ENCODE data around the gene TMEM232.
"Not testable (repeated sequence)": the region's sequence is repeated elsewhere in the genome, so short reads cannot be mapped to it uniquely, and the experiment has no call there.

Gene TMEM232

DNA sequence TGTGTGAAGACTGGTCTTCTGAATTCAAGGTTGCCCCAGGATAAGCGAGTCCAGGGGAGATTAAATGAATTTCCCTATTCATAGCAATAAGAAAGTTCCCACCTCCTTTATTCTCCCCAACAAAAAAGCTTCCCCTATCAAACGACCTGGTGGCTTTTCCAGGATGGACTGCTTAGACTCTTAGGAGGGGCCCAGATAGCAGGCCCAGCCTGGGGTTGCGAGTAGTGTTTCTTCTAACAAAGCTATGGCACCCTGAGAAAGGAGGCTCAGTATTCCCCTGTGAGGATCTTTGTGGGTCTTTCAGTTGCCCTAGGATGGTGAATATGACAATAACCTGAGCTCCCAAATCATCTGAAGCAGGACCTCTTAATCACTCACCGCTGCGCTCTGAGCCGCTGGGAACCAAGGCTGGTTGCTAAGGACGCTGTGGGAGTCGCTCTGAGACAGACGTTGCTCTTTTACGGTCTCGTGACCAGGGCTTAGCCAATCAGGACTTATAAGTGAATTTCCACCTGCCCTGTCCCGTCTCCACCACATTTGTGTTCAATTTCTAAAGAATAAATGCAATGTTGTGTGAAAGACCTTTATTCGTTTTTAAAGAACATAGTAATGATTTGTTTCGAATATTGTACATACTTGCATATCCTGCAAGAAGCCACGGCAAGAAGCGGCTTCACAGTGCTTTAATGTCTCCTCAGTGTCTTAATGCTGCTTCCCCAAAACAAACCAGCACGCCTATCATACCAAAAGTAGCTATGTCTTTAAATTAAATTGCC, at the start of gene TMEM232:
TSS of gene TMEM232 (minus strand) at position 423 of the 776 bp plus-strand sequence. CDS start 59,319 bp downstream, outside the sequence.
- peak; percentile 58 to 64 (median 60) for DNase-seq (ENCODE audit: low read depth in 2 of 3, low spot score in 1 of 3)

DNA sequence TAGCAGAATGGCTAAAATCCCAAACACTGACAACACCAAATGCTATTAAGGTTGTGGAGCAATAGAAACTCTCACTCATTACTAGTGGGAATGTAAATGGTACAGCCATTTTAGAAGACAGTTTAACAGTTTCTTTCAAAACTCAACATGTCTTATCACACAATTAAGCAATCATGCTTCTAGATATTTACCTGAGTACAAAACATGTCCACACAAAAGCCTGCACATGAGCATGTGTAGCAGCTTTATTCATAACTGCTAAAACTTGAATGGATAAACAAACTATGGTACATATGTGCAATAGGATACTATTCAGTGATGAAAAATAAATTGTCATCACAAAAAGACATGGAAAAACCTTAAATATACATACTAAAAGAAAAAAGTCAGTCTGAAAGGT, 43.8 kb upstream of the TMEM232 start:
- no peak for DNase-seq (ENCODE audit: low read depth in 2 of 3, low spot score in 1 of 3)

DNA sequence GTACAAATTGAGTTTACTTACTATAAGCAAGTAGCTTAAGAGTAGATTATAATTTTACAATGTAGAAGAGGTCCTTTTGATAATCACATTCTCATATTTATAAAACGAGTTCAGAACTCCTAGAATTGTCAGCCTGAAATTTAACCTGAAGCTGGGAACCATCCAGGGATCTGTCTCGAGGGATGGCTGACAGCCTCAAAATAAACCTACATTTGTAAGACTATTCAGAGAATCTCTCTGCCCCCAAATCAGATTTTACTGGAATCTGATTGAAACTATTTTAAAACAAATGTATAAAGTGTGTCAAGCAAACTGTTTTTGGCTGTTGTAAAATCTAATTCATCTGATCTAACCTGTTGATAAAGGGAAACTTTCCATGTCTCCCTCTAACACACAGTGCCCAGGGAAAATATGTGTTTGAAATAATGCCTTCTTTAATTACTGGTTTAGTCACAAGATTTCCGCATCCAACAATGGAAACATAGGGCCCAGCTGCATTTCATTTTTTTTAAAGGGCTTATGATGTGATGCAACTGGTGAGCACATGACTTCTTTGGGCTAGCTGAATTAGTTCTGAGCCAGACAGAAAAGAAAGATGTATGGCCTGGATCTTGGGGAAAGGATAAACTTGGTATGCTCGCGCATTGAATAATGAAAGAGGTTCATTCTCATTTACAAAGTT, 42.7 kb upstream of the TMEM232 start:
- no peak for DNase-seq (ENCODE audit: low read depth in 2 of 3, low spot score in 1 of 3)

DNA sequence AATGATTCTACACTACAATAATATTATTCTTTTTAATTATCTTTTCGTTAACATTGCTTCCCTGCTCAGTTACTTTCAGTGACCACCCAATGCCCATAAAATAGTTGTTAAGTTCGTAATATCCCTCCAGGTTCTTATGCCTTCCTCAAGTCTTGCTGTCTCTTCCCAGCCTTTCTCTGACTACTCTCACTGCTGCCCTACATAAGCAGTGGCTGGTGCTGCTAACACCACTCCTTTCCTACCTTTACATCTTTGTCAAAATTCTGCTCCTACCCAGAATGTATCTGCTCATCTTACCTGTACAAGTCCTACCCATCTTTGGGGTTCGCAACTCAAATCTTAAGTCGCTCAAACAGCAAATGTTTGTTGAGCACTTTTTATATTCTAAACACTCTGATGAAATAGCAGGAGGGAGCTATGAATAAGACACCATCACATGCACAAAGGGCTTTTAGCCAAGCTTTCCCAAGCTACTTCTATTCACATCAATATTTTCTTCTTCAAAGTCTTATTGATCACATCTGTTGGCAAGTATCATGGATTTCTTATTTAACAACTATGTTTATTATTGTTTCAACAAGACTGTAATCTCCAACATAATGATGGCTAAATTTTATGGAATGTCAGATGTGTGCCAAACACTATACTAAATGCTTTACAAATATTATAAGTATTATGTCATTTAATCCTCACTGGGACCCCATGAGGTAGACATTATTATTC, 41.8 kb upstream of the TMEM232 start:
- no peak for DNase-seq (ENCODE audit: low read depth in 2 of 3, low spot score in 1 of 3)

DNA sequence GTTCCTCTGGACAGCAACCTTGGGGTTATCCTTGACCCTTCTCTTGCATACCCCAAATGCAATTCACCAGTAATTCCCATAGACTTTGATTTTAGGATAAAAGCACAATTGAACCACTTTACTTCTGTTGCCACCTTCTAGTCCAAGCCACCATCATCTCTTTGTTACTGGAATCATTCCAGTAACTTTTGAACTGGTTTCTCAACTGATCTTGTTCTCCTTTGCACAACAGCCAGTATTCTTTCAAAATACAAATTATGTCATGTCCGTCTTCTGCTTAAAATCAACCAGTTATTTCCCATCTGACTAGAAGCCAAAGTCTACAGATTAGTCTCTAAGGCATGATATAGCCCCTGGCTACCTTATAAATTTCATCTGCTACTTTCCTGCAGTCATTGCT, 33.7 kb upstream of the TMEM232 start:
- no peak for DNase-seq (ENCODE audit: low read depth in 2 of 3, low spot score in 1 of 3)

DNA sequence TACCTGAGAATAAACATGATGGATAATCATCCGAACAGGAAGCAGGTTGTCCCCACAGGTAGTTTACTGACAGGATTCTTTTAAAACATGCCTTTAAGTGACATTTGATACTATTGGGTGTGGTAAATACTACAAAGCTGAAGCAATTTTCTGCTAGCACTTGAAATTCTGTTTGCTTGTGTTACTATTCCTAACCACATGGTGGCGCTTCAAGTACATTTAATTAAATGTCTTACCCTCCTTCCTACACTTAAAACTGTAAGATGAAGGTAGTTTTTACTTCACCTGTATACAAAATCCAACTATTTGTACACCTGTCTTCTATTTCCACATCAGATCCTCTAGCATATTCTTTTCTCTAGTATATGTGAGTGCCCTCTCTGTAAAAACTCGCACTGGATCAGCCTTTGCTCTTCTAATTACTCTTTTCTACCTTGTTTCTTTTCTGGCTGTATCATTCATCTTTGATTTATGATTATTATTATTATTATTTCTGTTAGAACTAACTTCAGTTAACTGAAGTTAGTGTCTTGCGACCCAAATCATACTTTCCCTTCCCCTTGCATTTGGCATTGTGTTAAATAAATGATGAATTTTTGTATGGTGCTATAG, 30.8 kb upstream of the TMEM232 start:
- peak in 1 of 3 donors; percentile 43 for DNase-seq (ENCODE audit: low read depth in 2 of 3, low spot score in 1 of 3)

DNA sequence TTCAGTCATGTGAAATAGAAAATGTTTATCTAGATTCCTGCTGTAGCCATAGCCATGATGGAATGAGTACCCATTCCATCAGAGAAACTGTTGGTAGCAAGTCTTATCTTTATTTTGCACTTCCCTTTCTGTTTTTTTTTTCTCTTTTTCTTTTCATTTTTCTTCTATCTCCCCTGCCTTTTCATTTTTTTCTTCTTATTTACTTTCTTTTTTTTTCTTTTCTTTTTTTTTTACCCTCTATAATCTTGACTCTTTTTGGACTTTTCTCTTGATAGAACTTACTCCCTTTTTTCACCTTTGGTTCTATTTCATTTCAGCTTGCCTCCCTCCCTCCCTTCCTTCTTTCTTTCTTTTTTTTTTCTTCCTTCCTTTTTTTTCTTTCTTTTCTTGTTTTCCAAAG, 27.7 kb upstream of the TMEM232 start:
- DNase-seq (ENCODE audit: low read depth in 2 of 3, low spot score in 1 of 3) = no peak

DNA sequence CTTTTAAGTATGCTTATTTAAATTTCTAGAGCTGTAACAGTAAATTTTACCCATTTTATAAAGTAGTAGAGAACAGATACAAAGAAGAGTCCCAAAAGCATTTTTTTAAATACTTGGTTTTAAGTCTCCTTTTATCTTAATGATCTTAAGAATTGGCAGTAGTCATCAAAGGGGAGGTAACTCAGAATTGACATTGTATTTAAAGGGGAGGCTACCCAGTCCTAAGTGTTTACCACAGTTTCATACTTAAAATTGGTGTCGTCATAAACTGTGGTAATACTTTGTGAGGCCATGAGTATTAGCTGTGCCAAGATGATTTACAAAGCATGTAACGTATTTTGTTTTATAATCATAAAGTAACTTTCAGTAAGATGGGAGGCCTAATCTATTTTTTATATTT, 27.1 kb upstream of the TMEM232 start:
- DNase-seq (ENCODE audit: low read depth in 2 of 3, low spot score in 1 of 3) = no peak

DNA sequence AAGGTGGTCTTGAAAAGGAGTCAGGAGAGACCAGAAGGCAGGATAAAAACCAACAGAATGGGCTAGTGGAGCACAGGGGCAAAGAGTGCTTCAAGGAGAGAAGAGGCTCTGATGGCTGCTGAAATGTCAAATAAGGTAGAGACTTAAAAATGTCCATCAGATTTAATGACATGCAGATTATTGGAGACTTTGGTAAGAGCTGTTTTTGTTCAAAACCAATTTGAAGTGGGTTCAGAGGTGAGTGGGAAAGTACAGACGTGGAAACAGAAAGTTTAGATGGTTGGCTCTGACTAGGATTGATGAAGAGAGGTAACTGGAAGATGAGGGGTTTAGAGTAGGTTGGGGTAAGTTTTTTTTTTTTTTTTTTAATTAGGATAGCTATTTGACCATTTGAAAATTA, 26.5 kb upstream of the TMEM232 start:
- no peak for DNase-seq (ENCODE audit: low read depth in 2 of 3, low spot score in 1 of 3)

DNA sequence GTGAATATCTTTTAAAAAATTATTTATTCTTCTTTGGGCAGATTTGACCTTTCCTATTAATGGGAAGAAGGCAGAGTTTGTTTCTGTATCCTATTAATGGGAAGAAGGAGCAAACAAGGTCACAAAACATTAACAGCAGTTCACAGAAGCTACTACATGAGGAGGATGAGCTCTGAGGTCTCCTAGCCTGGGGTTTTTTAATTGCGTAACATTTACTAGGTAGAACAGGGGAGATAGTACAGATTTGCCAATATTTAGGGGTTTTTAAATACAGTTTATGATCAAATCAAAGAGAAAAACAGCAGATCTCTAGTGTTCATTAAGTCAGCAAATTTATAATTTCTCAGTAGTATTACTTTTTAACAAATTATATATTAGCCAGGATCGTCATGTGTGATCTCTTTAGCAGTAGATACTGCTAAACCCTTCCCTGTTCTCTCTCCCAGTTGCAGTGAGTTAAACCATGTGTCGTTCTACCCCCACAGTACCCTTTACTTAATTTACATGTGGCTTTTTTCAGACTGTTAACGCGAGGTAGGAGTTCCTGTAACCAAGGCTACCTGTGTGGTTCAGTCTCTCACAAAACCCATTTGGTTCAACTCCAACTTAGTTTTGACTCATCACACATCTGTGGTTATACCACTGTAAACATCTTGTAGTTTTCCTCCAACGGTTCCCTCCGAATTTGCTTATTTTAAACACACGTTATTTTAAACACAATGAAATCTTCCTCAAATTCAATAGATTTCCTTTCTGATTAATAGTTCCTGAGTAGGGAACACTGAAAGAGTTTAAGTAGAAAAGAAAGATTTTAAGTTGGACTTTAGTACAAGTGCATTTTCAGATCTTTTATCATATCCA, 25.7 kb upstream of the TMEM232 start:
- DNase-seq (ENCODE audit: low read depth in 2 of 3, low spot score in 1 of 3) = peak in 1 of 3 donors; percentile 24

DNA sequence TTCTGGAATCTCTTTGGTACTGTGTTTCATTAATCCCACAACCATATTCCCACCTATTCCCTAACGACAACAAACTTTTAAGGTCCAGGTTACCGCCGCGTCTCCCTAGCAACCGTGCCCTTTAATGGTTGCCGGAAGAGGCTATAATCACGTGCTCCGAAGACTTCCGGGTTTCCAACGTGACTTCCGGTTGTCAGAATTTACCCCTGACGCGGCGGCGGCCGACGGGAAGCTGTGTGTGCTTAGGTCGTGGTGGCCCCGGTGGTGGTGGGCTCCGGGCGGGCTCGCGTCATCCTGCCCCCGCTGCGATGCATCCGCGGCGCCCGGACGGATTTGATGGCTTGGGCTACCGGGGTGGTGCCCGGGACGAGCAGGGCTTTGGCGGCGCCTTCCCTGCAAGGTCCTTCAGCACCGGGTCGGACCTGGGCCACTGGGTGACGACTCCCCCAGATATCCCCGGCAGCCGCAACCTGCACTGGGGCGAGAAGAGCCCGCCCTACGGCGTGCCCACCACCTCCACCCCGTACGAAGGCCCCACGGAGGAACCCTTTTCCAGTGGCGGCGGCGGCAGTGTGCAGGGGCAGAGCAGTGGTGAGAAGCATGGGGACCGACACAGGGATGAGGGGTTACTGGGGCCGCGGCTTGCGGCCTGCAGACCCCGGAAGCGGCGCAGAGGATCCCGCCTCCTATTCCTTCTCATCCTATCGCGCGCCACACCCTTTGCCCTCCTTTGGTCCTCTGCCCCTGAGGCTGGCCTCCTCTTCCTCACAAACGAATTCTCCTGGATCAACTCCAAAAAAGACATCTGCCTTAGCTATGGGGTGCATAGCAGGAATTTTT, 12.6 kb upstream of the TMEM232 start, which contains the start of gene SLC25A46:
TSS of gene SLC25A46 (plus strand) at position 196 of the 840 bp plus-strand sequence. CDS start at position 309, 113 bp downstream.
- DNase-seq (ENCODE audit: low read depth in 2 of 3, low spot score in 1 of 3) = peak; percentile 74 to 80 (median 78)

DNA sequence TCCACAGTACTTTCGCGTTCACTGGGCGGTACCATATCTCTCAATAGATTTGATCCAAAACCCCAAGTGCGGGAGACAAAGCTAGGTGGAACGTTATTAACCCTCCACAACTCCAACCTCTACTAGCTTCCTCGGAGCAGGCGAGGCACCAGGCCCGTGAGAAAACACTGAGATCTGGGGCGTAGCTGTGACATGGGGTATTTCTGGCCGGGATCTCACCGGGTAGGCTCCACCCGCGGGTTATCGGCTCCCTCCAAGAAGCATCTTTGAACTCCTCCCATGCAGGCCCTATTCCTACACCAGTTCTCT, 12.0 kb upstream of the TMEM232 start:
- peak in 1 of 3 donors; percentile 21 for DNase-seq (ENCODE audit: low read depth in 2 of 3, low spot score in 1 of 3)

DNA sequence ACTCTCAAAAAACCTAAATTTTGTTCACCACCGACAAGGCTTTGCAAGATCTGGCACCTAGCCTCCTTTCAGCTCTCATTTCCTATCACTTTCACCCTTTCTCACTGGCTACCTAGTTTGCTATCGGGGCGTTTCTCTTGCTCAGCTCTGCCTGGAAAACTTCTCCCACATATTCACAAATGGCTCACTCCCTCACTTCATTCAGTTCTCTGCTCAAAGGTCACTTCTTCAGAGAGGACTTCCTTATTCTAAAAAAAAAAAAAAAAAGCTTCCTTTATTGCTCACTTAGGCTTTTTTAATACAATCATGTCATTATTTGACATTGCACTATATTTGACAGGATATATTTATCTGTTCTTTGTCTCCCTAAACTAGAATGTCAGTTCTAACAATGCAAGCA, 10.3 kb upstream of the TMEM232 start:
- DNase-seq (ENCODE audit: low read depth in 2 of 3, low spot score in 1 of 3) = no peak

DNA sequence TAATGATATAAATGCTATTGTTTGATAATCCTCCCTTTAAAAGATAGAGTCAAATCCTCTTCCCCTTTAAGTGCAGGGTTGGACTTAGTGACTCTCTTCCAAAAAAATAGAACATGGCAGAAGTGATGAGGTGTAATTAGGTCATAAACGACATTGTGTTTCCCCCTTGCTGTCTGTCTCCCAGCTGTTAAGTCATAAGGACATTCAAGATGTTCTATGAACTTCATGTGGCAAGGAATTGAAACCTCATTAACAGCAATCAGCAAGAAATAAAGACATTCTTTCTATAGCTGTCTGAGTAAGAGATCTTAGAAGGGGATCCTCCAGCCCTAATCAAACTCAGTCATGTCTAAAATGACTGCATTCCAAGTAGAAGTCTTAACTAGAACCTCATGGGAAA, 9.1 kb upstream of the TMEM232 start:
- no peak for DNase-seq (ENCODE audit: low read depth in 2 of 3, low spot score in 1 of 3)

DNA sequence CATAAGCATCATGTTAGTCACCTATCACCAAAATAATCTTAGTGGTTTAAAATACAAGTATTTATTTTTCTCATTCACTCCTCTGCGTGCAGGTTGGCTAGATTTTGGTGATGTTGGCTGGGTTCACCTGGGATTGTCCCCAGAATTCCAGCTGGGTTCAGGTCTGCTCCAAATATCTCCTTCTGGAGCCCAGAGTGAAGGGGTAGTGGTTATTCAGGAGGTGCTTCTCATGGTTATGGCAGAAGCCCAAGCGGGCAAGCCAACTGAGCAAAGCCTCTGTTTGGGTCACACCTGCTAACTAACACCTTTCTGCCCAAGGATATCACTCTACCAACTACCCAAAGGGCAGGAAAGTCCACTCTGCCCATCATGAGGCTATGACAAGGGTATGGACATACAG, 7.6 kb upstream of the TMEM232 start:
- no peak for DNase-seq (ENCODE audit: low read depth in 2 of 3, low spot score in 1 of 3)

DNA sequence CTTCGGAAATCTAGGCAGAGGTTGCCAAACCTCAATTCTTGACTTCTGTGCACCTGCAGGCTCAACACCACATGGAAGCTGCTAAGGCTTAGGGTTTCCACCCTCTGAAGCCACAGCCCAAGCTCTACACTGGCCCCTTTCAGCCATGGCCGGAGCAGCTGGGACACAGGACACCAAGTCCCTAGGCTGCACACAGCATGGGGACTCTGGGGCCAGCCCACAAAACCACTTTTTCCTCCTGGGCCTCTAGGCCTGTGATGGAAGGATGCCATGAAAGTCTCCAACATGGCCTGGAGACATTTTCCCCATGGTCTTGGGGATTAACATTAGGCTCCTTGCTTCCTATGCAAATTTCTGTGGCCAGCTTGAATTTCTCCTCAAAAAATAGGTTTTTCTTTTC, 5.0 kb upstream of the TMEM232 start:
- DNase-seq (ENCODE audit: low read depth in 2 of 3, low spot score in 1 of 3) = not testable (repeated sequence)

DNA sequence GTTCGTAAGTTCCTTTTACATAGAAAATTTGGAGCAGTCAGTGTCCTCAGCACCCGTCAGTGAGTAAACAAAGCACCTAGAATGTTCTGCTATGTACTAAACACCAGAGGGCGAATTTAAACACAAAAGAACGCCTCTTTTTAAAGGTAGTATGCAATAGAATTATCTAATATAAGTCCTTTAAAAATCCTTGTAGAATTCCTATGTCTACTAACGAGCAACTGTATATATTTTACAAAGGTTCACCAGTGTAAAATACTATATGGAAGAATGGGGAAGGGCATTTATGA, 499 bp upstream of the TMEM232 start:
- DNase-seq (ENCODE audit: low read depth in 2 of 3, low spot score in 1 of 3) = no peak

DNA sequence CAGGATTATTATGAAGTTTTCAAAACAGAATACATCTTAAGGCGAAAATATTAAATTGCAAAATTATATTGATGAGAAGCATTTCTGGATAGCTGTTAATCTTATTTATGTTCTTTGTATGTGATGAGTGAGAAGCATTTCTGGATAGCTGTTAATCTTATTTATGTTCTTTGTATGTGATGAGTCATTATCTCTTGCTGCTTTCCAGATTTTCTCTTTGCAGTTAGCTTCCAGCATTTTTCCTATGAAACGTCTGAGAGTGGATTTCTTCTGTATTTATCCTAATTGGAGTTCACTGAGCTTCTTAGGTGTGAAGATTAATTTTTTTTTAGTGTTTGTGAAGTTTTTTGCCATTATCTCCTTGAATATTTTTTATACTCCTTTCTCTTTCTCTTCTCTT, 8.2 kb downstream of the TMEM232 start:
- no peak for DNase-seq (ENCODE audit: low read depth in 2 of 3, low spot score in 1 of 3)

DNA sequence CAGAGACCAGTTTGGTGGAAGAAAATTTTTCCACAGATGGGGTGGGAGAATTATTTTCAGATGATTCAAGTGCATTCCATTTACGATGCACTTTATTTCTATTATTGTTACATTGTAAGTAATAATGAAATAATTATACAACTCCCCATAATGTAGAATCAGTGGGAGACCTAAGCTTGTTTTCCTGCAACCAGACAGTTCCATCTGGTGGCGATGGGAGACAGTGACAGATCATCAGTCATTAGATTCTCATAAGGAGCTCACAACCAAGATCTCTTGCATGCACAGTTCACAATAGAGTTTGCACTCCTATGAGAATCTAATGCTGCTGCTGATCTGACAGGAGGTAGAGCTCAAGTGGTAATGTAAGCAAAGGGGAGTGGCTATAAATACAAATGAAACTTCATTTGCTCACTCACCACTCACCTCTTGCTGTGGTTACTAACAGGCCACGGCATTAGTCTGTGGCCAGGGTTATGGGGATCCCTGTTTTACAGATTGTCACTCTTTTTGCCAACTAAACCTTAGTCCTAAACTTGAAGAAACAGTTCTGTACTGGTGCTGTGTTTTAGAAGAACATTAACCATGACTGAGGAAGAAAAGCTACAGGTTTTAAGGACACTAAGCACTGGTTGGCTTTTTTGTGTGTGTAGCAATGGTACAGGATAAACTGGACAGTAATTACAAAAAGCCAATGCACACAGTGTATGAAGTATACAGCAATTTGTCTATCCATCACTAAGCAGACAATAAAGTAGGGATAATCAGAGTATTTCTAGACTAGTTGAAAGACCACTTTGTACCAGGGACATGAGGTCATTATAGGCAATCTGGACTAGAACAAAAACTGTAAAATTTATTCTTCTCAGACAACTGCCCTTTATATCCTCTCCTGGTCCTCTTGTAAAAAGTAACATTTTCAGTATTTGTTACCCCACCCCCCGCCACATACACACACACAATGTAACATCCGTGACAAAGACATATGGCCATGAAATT, 9.9 kb downstream of the TMEM232 start:
- DNase-seq (ENCODE audit: low read depth in 2 of 3, low spot score in 1 of 3) = no peak
